ENCODE data around the gene TLE6.
"Not testable (repeated sequence)": the region's sequence is repeated elsewhere in the genome, so short reads cannot be mapped to it uniquely, and the experiment has no call there.

The TLE6 gene

GRCh38 chr19:3029065-3029923 lies 51.9 kb downstream of the TLE6 start, which contains the start of gene TLE2:
TSS of gene TLE2 (minus strand) at chr19:3029280. CDS start at chr19:3028904, 376 bp downstream.
- DNase-seq, result no peak

- DNase-seq, result no peak
Measured at GRCh38 chr19:3031607-3031867, 54.2 kb downstream of the TLE6 start.

- no peak for DNase-seq
Measured at GRCh38 chr19:3033595-3034405, 56.4 kb downstream of the TLE6 start.

GRCh38 chr19:3034406-3034655 lies 57.0 kb downstream of the TLE6 start:
- DNase-seq, result no peak

- DNase-seq, result no peak
Measured at GRCh38 chr19:3034656-3035541, 57.5 kb downstream of the TLE6 start.

- DNase-seq, result peak; percentile 93
Measured at GRCh38 chr19:3035542-3036118, 58.3 kb downstream of the TLE6 start.

- peak; percentile 71 for DNase-seq
Measured at GRCh38 chr19:3036119-3036976, 59.0 kb downstream of the TLE6 start.

- not testable (repeated sequence) for DNase-seq
Measured at GRCh38 chr19:3036977-3037544, 59.7 kb downstream of the TLE6 start.

- DNase-seq, result no peak
Measured at GRCh38 chr19:3038214-3038613, 60.9 kb downstream of the TLE6 start.

- no peak for DNase-seq
Measured at GRCh38 chr19:3039125-3039524, 61.8 kb downstream of the TLE6 start.

GRCh38 chr19:3039641-3040077 lies 62.3 kb downstream of the TLE6 start:
- no peak for DNase-seq

- no peak for DNase-seq
Measured at GRCh38 chr19:3041327-3041726, 64.0 kb downstream of the TLE6 start.

GRCh38 chr19:3041761-3042620 lies 64.6 kb downstream of the TLE6 start:
- DNase-seq, result no peak

GRCh38 chr19:3042621-3043267 lies 65.4 kb downstream of the TLE6 start:
- DNase-seq, result no peak

Measured in effector CD4-positive, alpha-beta T cell (primary cell).